RPMI7951 (cell line): ENCODE measurements around the gene CCL5. TPM values are rescaled to one million over a fixed set of nuclear protein-coding genes. Genes with fewer than 3 reads are reported as not detected.

Source experiments
- DNase-seq: peaks from one replicate; pipeline ENCODE4 v3.0.0-alpha.2; 2012; ENCODE audit warnings: low read depth
- total RNA-seq: library from RNA; depleted of rRNA; stranded (reverse); fragments of >200 nt; shearing (Covaris generic); gene quantifications from 2 replicates; pipeline ENCODE4 v1.2.3, GENCODE V29; 2014; rRNA removed

Gene CCL5
- 2.7 and 4.0 TPM in 2 replicates for total RNA-seq

- peak; percentile 51 for DNase-seq
Observed at GRCh38 chr17:35879773-35880654, at the start of gene CCL5. Gene CCL5 (minus strand): TSS chr17:35880360.

GRCh38 chr17:35927714-35928113, 47.6 kb upstream of the CCL5 start:
- no peak for DNase-seq

GRCh38 chr17:35923609-35924114, 43.5 kb upstream of the CCL5 start:
- DNase-seq, result no peak

- DNase-seq, result no peak
Observed at GRCh38 chr17:35920229-35920628, 40.1 kb upstream of the CCL5 start.

- DNase-seq, result no peak
Observed at GRCh38 chr17:35918665-35919064, 38.5 kb upstream of the CCL5 start.

- DNase-seq, result no peak
Observed at GRCh38 chr17:35917519-35918213, 37.5 kb upstream of the CCL5 start.

GRCh38 chr17:35915153-35915964, 35.2 kb upstream of the CCL5 start:
- no peak for DNase-seq

GRCh38 chr17:35914354-35914753, 34.2 kb upstream of the CCL5 start:
- DNase-seq, result no peak

GRCh38 chr17:35913609-35914008, 33.4 kb upstream of the CCL5 start:
- no peak for DNase-seq

- DNase-seq, result no peak
Observed at GRCh38 chr17:35912942-35913341, 32.8 kb upstream of the CCL5 start.

- DNase-seq, result no peak
Observed at GRCh38 chr17:35912339-35912912, 32.3 kb upstream of the CCL5 start.

GRCh38 chr17:35909408-35909807, 29.2 kb upstream of the CCL5 start:
- no peak for DNase-seq

GRCh38 chr17:35907691-35908090, 27.5 kb upstream of the CCL5 start:
- no peak for DNase-seq

GRCh38 chr17:35906926-35907637, 26.9 kb upstream of the CCL5 start:
- no peak for DNase-seq

GRCh38 chr17:35906191-35906925, 26.2 kb upstream of the CCL5 start:
- DNase-seq, result no peak

GRCh38 chr17:35903451-35903850, 23.3 kb upstream of the CCL5 start:
- no peak for DNase-seq

GRCh38 chr17:35901631-35902175, 21.5 kb upstream of the CCL5 start:
- no peak for DNase-seq

GRCh38 chr17:35900708-35901480, 20.7 kb upstream of the CCL5 start:
- DNase-seq, result no peak

- DNase-seq, result no peak
Observed at GRCh38 chr17:35900280-35900679, 20.1 kb upstream of the CCL5 start.
